HG03571 (cell line): ENCODE data around the gene SHISA7.
"Not testable (repeated sequence)": the region's sequence is repeated elsewhere in the genome, so short reads cannot be mapped to it uniquely, and the experiment has no call there.

Source experiments
- ATAC-seq: cut with Tn5 transposase; IDR thresholded peaks from one replicate; pipeline ENCODE4 v1.9.1; 2021; ENCODE audit not compliant: unreplicated experiment

SHISA7 gene

GRCh38 chr19:55448175-55448490 lies 5.0 kb upstream of the SHISA7 start:
- not testable (repeated sequence) for ATAC-seq

GRCh38 chr19:55447421-55448174 lies 4.5 kb upstream of the SHISA7 start:
- ATAC-seq: no peak

GRCh38 chr19:55446060-55446459 lies 3.0 kb upstream of the SHISA7 start:
- ATAC-seq: no peak

GRCh38 chr19:55444646-55445045 lies 1.5 kb upstream of the SHISA7 start:
- ATAC-seq: no peak

- no peak for ATAC-seq
Measured at GRCh38 chr19:55443824-55444480, 852 bp upstream of the SHISA7 start.

GRCh38 chr19:55442372-55442961 lies 633 bp downstream of the SHISA7 start:
- no peak for ATAC-seq

- ATAC-seq: no peak
Measured at GRCh38 chr19:55441692-55442321, 1.3 kb downstream of the SHISA7 start.

GRCh38 chr19:55441319-55441691 lies 1.8 kb downstream of the SHISA7 start:
- no peak for ATAC-seq

- no peak for ATAC-seq
Measured at GRCh38 chr19:55440411-55441105, 2.5 kb downstream of the SHISA7 start.

GRCh38 chr19:55439052-55439451 lies 4.0 kb downstream of the SHISA7 start:
- ATAC-seq: no peak

- no peak for ATAC-seq
Measured at GRCh38 chr19:55437410-55437809, 5.7 kb downstream of the SHISA7 start.

- ATAC-seq: no peak
Measured at GRCh38 chr19:55436847-55437246, 6.3 kb downstream of the SHISA7 start.

GRCh38 chr19:55435020-55435419 lies 8.1 kb downstream of the SHISA7 start:
- no peak for ATAC-seq

GRCh38 chr19:55434356-55434919 lies 8.7 kb downstream of the SHISA7 start:
- ATAC-seq: no peak

GRCh38 chr19:55433292-55433691 lies 9.8 kb downstream of the SHISA7 start:
- ATAC-seq: no peak

GRCh38 chr19:55432241-55432959 lies 10.7 kb downstream of the SHISA7 start:
- ATAC-seq: no peak

GRCh38 chr19:55431183-55431582 lies 11.9 kb downstream of the SHISA7 start:
- no peak for ATAC-seq

- ATAC-seq: no peak
Measured at GRCh38 chr19:55426042-55426441, 17.1 kb downstream of the SHISA7 start.

GRCh38 chr19:55424518-55424917 lies 18.6 kb downstream of the SHISA7 start:
- ATAC-seq: no peak

GRCh38 chr19:55423225-55424005 lies 19.7 kb downstream of the SHISA7 start:
- no peak for ATAC-seq
